ENCODE measurements around the gene SLC66A2.

Gene SLC66A2

DNA sequence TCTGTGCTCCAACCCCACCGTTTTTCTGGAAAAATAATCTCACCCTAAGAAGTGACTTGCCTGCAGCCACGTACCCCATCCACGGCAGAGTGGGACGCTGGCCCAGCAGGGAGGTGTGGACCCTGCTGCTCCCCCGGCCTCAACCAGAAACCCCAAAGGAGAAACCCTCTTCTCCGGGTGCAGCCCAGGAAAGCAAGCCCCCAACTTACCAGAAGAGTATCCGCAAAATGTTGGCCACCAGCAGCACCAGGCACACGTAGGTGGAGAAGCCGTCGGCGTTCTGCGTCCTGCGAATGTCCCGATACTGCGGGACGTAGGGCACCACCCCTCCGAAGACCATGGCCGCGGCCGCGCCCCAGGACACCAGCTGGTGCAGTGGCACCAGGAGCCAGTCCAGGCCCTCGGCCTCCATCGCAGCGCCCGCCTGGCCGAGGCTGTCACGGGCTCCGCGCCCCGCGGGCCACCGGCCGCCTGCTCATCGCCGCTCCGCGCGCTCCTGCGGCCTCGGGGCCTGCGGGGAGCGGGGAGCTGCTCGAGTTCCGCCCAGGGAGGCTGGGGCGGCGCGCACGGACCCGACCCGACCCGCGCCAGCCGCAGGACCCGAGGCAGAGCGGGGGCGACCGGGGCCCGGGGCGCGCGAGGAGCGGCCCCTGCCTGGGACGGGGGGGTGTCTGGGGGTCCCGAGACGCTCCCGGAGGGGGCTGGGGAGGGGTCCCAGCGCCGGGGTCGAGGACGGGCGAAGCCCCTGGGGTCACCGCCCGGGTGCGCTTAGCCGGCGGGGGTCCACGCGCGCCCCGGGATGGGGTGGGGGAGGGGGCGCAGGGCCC is 725 bp downstream of the SLC66A2 start:
- DNase-seq (ENCODE audit: low read depth), result no peak
- H3K4me3 ChIP-seq (ENCODE audit: low read length), result peak overlapping the region; percentile 63
- TF ChIP-seq, protein P1, sequence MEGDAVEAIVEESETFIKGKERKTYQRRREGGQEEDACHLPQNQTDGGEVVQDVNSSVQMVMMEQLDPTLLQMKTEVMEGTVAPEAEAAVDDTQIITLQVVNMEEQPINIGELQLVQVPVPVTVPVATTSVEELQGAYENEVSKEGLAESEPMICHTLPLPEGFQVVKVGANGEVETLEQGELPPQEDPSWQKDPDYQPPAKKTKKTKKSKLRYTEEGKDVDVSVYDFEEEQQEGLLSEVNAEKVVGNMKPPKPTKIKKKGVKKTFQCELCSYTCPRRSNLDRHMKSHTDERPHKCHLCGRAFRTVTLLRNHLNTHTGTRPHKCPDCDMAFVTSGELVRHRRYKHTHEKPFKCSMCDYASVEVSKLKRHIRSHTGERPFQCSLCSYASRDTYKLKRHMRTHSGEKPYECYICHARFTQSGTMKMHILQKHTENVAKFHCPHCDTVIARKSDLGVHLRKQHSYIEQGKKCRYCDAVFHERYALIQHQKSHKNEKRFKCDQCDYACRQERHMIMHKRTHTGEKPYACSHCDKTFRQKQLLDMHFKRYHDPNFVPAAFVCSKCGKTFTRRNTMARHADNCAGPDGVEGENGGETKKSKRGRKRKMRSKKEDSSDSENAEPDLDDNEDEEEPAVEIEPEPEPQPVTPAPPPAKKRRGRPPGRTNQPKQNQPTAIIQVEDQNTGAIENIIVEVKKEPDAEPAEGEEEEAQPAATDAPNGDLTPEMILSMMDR (conservative IDR thresholded peaks at IDR 0.05; ENCODE audit: low read depth, low read length), result no peak

DNA sequence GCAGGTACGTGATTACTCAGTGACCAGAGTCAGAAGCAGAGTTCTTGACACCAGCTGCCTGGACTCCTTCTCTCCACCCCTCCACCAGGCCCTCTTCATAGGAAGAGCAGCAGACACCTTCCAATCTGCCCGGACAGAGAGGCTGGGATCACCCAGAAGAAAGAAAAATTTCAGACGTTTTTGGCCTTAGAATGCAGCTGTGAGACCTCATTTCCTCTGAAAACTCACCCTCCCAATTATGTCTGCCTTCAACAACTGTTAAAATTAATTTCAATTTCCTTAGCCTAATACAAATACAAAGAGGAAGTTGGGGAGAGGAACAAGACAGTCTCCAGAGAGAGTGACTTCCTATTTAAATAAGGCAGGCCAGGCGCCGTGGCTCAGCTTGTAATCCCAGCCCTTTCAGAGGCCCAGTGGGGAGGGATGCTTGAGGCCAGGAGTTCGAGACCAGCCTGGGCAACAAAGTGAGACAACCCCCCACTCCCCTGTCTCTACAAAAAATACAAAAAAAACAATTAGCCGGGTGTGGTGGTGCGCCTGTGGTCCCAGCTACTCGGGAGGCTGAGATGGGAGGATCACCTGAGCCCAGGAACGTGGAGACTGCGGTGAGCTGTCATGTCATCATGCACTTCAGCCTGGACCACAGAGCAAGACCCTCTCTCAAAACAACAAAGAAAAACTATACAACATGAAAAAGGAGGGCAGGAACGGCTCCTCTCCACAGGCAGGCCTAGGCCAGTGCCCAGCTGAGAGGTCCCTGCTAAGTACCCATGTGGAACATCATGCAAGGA is 1.6 kb downstream of the SLC66A2 start:
- H3K4me3 ChIP-seq (ENCODE audit: low read length), result peak overlapping the region; percentile 63
- DNase-seq (ENCODE audit: low read depth), result no peak
- TF ChIP-seq, protein P1 (conservative IDR thresholded peaks at IDR 0.05; ENCODE audit: low read depth, low read length), result no peak

DNA sequence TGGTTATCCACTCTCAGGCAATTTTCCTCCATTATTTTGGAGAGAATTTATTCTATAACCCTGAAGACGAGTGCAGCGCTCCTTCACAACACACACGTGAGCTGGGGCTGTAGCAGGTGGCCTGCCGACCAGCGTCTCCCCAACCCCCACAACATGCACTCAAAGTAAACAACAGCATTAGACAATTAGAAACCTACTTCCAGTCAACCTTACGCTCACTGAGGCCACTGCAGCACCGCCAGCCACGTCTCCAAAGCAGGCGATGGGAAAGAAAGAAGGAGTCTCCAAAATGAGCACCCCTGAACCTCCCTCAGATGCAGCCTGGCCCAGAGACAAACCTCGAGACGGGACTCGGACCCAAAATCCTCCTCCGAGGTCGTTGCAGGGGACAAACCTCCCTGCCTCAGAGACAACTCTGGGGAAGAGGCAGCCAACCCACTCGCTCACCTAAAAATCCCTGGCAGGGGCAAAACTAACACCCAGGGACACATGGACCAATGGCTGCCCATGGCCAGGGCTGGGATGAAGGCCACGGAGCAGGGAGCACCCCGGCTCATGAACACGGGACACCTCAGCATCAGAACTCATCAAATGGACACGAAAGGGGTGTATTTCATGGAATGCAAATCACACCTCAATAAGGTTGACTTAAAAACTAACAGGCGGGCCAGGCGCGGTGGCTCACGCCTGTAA is 2.6 kb downstream of the SLC66A2 start:
- no peak overlapping the region for H3K4me3 ChIP-seq (ENCODE audit: low read length)
- TF ChIP-seq, protein P1 (conservative IDR thresholded peaks at IDR 0.05; ENCODE audit: low read depth, low read length), result no peak
- no peak for DNase-seq (ENCODE audit: low read depth)

DNA sequence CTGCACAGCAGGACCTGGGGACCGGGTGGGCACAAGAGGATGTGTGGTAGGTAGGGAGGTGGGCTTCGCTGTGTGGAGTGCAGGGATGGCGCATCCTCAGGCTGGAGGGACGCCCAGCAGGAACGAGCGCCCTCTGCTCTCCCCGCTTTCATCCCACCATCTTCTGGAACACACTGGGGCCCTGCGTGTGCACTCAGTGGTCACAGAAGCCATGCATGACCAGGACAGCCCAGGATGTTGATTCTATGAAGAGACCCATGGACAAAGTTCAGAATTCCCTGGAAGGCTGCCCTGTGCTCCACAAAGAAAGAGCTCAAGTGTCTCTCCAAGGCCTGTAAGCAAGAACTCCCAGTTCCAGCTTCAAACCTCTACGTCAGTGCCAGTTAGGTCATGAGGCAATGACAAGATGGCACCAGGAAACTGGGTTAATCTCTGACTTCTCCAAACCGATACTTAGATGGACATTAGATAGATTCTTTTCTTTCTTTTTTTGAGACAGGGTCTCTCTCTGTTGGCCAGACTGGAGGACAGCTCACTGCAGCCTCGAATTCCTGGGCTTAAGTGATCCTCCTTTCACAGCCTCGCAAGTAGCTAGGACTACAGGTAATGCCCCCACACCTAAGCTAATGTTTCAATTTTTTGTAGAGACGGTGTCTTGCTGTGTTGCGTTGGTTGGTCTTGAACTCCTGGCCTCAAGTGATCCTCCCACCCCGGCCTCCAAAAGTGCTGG is 3.4 kb downstream of the SLC66A2 start:
- TF ChIP-seq, protein P1 (conservative IDR thresholded peaks at IDR 0.05; ENCODE audit: low read depth, low read length), result no peak
- DNase-seq (ENCODE audit: low read depth), result no peak
- no peak overlapping the region for H3K4me3 ChIP-seq (ENCODE audit: low read length)

DNA sequence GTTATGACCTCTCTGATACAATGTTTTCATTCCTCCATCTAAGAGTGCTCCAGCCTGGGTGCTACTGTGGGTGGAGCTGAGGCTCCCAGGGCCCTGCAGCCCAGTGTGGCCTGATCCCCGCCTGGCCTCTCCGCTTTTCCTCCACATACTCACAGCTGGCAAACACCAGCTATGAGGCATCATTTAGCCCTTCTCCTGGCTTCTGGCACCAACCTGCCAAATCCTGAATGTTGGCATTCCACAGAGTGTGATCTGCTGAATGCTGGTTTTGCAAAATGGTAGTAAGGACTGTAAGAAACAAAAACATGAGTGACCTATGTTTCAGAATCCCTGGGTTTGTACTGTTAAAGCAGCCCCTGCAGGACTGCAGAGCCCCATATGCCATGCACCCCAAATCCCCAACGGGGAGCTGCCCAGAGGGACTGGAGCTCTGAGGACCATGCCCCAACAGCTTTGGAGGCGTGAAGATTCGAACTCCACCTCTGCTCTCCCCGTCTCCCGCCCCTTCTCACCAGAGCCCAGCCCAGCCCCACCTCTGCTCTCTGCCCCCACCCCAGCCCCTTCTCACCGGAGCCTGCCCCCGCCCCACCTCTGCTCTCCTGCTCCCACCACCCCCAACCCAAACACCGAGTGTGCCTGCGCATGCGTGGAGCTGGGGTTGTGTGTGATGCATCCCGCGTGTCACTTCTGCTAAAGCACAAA is 4.2 kb downstream of the SLC66A2 start:
- TF ChIP-seq, protein P1 (conservative IDR thresholded peaks at IDR 0.05; ENCODE audit: low read depth, low read length), result no peak
- no peak overlapping the region for H3K4me3 ChIP-seq (ENCODE audit: low read length)
- DNase-seq (ENCODE audit: low read depth), result no peak

Data from retinal pigment epithelial cell (primary cell).